ENCODE measurements around the gene PREX1.

PREX1 gene

DNA sequence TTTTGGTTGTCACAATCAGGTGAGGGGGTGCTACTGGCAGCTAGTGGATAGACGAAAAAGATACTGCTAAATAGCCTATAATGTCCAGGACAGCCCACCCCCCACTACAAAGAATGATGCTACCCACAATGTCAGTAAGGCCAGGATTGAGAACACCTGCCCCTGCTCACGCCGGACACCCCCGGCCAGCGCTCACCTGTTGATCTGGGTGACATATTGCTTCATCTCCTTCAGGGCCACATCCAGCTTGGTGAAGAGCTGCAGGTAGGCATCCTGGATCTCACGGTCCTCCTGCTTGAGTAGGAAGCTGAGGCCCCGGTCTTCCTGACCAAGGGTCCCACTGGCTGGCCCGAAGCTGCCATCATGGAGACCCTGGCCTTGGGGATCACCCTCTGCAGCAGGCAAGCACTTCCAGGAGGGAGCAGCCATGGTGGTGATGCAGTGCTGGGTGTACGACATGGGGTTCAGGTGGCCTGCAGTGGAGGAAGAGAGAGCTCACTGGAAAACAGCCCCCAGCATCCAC lies 178.6 kb downstream of the PREX1 start:
- TF ChIP-seq, protein P1, sequence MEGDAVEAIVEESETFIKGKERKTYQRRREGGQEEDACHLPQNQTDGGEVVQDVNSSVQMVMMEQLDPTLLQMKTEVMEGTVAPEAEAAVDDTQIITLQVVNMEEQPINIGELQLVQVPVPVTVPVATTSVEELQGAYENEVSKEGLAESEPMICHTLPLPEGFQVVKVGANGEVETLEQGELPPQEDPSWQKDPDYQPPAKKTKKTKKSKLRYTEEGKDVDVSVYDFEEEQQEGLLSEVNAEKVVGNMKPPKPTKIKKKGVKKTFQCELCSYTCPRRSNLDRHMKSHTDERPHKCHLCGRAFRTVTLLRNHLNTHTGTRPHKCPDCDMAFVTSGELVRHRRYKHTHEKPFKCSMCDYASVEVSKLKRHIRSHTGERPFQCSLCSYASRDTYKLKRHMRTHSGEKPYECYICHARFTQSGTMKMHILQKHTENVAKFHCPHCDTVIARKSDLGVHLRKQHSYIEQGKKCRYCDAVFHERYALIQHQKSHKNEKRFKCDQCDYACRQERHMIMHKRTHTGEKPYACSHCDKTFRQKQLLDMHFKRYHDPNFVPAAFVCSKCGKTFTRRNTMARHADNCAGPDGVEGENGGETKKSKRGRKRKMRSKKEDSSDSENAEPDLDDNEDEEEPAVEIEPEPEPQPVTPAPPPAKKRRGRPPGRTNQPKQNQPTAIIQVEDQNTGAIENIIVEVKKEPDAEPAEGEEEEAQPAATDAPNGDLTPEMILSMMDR (IDR thresholded peaks at IDR 0.05; ENCODE audit: control insufficient read depth, extremely low read depth, insufficient read depth) = no peak
- no peak overlapping the region for H3K4me3 ChIP-seq (ENCODE audit: low read depth, low read length)
- DNase-seq (ENCODE audit: low read depth) = no peak

DNA sequence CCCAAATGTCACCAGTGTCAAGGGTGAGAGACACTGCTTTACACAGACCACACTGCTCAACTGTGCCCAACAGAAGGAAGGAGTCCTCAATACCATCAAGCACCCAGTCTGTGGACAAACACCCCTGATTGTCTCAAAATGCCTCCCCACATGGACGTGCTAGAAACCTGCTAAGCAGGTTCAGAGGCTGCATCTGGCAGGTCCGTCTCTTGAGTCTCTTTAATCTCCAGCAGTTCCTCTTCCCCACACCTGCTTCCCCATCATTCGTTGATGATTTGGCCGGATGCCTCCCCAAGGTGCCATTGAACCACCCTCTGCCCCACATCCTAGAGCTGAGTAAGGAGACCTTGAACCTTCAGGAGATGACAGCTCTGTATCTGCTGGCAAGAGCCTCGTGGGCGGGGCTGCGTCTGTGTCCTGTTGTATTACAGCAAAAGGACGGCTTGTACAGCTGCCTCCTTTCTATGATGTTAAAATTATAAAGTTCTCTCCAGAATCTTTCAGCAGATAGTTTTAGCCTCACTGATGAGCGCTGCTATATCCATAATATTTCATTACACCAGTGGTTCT lies 179.2 kb downstream of the PREX1 start:
- TF ChIP-seq, protein P1 (IDR thresholded peaks at IDR 0.05; ENCODE audit: control insufficient read depth, extremely low read depth, insufficient read depth) = no peak
- DNase-seq (ENCODE audit: low read depth) = no peak
- H3K4me3 ChIP-seq (ENCODE audit: low read depth, low read length) = no peak overlapping the region

DNA sequence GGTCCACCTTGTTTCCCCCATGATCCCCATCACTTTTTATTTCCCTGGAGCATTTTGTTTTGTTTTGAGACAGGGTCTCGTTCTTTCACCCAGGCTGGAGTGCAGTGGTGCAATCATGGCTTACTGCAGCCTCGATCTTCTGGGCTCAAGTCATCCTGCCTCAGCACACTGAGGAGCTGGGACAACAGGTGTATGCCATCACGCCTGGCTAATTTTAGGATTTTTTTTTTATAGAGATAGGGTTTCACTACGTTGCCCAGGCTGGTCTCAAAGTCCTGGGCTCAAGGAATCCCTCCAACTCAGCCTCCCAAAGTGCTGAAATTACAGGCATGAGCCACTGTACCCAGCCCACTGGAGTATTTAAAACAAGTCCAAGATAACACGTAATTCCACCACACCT lies 179.9 kb downstream of the PREX1 start:
- TF ChIP-seq, protein P1 (IDR thresholded peaks at IDR 0.05; ENCODE audit: control insufficient read depth, extremely low read depth, insufficient read depth) = no peak
- no peak for DNase-seq (ENCODE audit: low read depth)
- H3K4me3 ChIP-seq (ENCODE audit: low read depth, low read length) = no peak overlapping the region

DNA sequence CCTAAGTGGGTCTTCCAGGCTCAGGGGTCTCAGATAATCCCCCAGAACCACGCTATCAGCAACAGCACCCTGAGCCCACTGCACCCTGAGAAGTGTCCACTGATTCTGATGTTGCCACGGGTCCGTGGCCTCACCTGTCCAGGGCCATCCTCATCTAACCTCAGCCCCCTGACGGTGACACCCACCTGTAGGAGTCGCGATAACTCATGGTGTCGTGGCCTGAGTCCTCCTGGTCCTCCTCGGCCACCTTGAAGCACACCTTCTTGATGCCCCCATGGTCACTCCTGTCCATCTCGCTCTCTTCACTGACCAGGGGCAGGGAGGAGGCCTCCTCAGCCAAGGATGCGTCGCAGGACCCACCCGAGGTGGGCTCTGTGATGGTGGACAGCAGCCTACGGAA lies 182.1 kb downstream of the PREX1 start:
- DNase-seq (ENCODE audit: low read depth) = no peak
- no peak overlapping the region for H3K4me3 ChIP-seq (ENCODE audit: low read depth, low read length)
- TF ChIP-seq, protein P1 (IDR thresholded peaks at IDR 0.05; ENCODE audit: control insufficient read depth, extremely low read depth, insufficient read depth) = no peak

DNA sequence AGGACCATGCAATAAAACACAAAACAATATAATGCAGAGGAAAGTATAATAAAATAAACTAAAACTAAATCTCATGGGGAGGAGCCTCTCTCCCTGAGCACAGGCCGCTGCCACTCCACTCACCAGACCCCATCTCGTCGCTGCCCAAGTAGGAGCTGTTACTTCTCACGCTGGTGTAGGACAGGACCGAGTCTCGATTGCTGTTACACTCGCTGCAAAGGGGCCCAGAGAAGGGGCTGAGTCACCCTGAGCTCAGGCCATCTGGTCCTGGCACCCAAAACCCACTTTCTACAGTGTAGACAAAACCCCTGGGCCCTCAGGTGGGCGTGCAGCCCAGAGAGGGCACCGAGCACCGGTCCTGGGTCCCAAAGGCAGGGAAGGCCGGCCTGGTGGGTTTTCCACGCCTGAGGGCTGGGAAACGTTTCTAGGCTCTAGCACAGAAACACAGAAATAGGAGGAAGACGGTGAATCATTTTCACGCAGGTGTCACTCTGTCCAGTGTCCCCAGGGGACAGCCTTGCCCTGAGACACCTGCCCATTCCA lies 183.4 kb downstream of the PREX1 start:
- H3K4me3 ChIP-seq (ENCODE audit: low read depth, low read length) = no peak overlapping the region
- no peak for DNase-seq (ENCODE audit: low read depth)
- TF ChIP-seq, protein P1 (IDR thresholded peaks at IDR 0.05; ENCODE audit: control insufficient read depth, extremely low read depth, insufficient read depth) = no peak

DNA sequence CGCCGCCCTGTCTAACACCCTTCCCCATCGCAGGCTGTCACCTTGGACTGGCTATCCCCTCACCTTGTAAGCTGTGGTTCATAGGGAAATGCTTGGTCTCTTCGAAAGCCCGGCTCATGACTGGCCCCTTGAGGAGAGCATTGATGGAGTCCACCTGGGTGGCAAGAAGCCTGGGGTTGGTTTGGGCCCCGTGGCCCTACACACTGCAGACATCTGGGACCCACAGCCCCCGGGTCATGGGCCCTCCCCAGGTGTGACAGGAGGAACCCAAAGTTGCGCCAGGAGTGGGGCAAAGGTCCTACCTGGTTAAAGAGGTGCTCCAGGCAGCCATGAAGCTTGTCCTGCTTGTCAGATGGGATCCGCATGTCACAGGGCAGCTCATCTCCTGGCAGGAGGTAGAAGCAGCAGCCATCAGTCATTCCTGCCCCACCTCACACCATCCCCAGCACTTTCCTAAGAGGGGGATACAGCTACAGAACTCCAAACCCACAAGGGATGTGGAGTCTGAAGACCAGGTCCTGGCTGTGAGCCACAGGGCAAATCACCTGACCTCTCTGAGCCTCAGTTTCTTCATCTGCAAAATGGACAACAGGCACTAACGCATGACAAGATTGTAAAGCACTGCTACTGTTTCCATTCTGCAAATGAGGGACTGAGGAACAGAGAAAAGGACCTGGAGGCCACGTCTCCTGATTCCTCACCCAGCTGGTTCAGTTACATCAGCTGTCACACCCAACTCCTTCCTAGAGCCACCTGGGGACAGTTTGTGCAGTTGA lies 185.5 kb downstream of the PREX1 start:
- no peak overlapping the region for H3K4me3 ChIP-seq (ENCODE audit: low read depth, low read length)
- TF ChIP-seq, protein P1 (IDR thresholded peaks at IDR 0.05; ENCODE audit: control insufficient read depth, extremely low read depth, insufficient read depth) = no peak
- no peak for DNase-seq (ENCODE audit: low read depth)

All from LNCaP clone FGC (cell line).